HFF-Myc (cell line): ENCODE measurements around the gene ARHGAP21.

Experiments
- DNase-seq: peaks from one replicate; pipeline ENCODE4 v3.0.0-alpha.2; 2011; ENCODE audit warnings: low read depth; ENCODE audit errors: extremely low read depth
- H3K4me3 ChIP-seq: replicated peaks from 2 replicates; pipeline ENCODE4 v1.5.1; 2011; ENCODE audit warnings: low read depth, mild to moderate bottlenecking, control low read depth, low read length
- CTCF ChIP-seq: IDR thresholded peaks from 2 replicates; pipeline ENCODE4 v1.5.1; 2012; ENCODE audit warnings: mild to moderate bottlenecking, low read depth, low read length, control low read depth; ENCODE audit errors: missing control alignments

Gene ARHGAP21

GRCh38 chr10:24575481-24576002, 148.1 kb downstream of the ARHGAP21 start:
- TF ChIP-seq CTCF, result no peak
- no peak overlapping the region for H3K4me3 ChIP-seq
- no peak for DNase-seq

GRCh38 chr10:24574578-24575155, 149.0 kb downstream of the ARHGAP21 start:
- DNase-seq, result no peak

GRCh38 chr10:24574161-24574560, 149.5 kb downstream of the ARHGAP21 start:
- TF ChIP-seq CTCF, result no peak
- DNase-seq, result no peak

More at GRCh38 chr10:24574578-24575155, 149.0 kb downstream of the ARHGAP21 start:
- TF ChIP-seq CTCF, result no peak
- H3K4me3 ChIP-seq, result no peak overlapping the region

GRCh38 chr10:24571870-24572450, 151.7 kb downstream of the ARHGAP21 start:
- no peak for TF ChIP-seq CTCF
- H3K4me3 ChIP-seq, result no peak overlapping the region
- no peak for DNase-seq

More at GRCh38 chr10:24574161-24574560, 149.5 kb downstream of the ARHGAP21 start:
- H3K4me3 ChIP-seq, result no peak overlapping the region

DNA sequence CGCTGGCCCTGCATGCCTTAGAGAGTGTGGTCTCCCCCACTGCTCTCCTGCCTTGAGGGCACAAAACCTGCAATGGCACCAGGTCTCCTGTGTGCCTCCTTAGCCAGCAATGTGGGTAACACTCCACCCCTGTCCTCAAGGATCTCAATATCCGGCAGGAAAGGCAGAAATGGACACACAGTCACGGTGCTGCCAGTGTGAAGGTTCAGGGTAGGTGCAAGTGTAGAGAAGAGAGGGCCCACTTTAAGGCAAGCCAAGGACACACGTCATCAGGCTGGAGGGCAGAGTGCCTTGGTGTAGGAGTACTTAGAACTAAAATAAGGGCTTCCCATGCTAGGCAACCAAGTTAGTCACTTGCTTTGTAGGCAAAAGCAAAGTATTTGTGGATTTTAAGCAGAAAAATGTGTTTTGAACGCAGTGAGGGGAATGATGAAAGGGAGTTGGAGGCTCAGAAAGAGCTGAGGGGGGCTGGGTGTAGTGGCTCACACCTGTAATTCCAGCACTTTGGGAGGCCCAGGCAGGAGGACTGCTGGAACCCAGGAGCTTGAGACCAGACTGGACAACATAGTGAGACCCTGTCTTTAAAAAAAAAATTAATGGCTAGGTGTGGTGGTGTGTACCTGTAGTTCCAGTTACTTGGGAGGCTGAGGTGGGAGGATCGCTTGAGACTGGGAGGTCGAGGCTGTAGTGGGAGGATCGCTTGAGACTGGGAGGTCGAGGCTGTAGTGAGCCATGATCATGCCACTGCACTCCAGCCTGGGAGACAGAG, 152.8 kb downstream of the ARHGAP21 start:
- no peak for TF ChIP-seq CTCF
- H3K4me3 ChIP-seq, result no peak overlapping the region
- no peak for DNase-seq

DNA sequence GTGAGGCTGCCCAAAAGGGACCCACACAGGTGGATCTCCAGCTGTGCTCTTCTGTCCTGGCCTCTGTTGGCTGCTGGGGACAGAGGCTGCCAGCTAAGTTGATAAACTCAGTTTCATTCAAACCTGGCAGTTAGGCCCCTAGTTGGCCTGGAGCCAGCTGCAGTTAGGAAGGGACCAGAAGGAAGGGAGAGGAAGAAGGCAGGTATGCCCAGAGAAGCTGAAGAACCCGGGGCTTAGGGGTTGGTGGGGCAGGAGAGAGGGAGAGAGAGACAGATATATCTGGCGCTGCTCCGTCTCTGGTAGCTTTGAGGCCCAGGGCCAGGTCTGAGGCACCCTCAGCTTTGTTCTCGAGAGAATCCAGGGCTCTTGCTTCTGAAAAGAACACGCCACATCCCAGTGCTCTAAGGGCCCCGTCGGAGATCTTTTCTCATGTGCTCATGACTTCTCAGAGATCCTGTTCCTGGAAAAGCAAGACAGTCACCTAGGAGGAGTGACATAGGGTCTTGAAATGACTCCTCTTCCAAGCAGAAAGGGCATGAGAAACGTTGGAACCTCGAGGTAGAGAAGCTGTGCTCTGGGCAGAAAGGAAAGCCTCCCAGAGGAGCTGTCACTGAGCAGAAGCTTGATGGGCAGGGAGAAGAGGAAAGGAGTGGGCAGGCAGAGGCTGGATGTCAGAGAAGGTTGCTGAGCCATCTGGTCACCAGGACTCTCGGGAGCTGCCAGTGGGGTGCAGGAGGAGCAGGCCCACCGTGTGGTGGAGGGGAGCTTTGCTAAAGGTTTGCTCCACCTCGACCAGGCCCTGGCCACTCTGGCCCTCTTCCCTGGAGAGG, 153.6 kb downstream of the ARHGAP21 start:
- H3K4me3 ChIP-seq, result no peak overlapping the region
- no peak for DNase-seq
- no peak for TF ChIP-seq CTCF
